ENCODE measurements around the gene APOBEC3C. TPM values are rescaled to one million over a fixed set of nuclear protein-coding genes. Genes with fewer than 3 reads are reported as not detected.
"Not testable (repeated sequence)": the region's sequence is repeated elsewhere in the genome, so short reads cannot be mapped to it uniquely, and the experiment has no call there.

Gene APOBEC3C
- total RNA-seq, 2 experiments from 2014 or later: 138 to 147 TPM

DNA sequence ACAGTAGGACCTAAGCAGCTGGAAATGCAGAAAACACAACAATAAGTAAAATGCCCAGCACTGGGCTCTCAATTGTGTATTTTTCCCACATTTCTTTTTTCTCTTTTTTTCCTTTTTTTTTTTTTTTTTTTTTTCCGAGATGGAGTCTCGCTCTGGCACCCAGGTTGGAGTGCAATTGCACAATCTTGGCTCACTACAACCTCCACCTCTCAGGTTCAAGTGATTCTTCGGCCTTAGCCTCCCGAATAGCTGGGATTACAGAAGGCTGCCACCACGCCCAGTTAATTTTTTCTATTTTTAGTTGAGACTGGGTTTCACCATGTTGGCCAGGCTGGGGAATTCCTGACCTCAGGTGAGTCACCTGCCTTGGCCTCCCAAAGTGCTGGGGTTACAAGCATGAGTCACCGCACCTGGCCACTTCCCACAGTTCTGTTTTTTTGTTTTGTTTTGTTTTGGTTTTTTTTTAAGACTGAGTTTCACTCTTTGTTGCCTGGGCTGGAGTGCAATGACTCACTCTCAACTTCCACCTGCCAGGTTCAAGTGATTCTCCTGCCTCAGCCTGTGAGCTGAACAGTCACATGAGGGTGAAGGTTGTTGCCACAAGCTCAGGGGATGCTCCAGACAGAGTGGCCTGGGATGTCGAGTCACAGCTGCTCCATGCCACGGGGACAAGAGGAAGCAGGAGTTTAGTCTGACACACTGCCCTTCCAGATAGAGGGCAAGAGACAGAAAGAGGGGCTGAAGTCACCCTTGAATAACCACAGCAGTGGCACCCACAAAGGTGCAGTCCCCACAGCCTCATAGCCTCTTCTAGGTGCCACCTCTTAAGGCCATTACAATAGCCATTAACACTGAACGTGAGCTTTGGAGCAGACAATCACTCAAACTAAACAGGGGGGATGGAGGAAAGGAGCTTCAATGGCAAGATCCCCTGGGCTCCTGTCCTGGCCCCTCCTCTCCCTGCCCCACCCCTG lies 29.0 kb upstream of the APOBEC3C start:
- peak overlapping the region; percentile 13 for H3K4me3 Mint-ChIP-seq

DNA sequence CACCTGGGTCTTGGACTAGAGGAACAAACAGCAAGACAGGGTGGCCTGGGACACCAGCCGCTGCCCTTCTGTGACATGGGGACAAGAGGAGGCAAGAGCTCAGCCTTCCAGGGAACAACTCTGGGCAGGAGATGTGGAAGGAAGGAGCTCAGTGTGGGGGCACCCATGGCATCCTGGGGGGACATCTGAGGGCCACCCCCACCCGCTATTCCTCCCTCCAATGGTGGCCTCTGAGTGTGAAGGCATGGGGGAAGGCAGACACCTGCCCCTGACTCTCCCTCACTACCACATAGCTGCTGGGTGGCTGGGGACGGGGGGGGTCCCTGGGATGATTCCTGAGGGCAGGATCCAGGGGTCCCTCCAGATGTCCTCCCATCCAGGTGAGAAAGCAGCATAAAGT lies 27.4 kb upstream of the APOBEC3C start:
- POLR2A ChIA-PET: no interaction called here
- H3K27ac Mint-ChIP-seq: no peak overlapping the region

More for the DNA sequence above, 29.0 kb upstream of the APOBEC3C start:
- Mint-ChIP-seq H3K4me1 (ENCODE audit: low read depth) (peaks cover 75% of the 10 kb centered on the region), H3K36me3 (ENCODE audit: low read depth) (peaks cover 16% of the 10 kb centered on the region), H3K27ac (peak overlapping the region; percentile 78)
- ChIA-PET POLR2A (interaction anchor here (0.6 kb wide), 1 partner anchor 13 kb away, joined by 4 read pairs; no protein-coding TSS in a partner anchor), CTCF (interaction anchor here (0.9 to 6.1 kb wide), 5 partner anchors 11 to 333 kb away, joined by 4 to 35 read pairs (median 6); partner anchors contain the start of gene CBX6)
- ATAC-seq: peak; percentile 83
- H3K9me3 Mint-ChIP-seq (ENCODE audit: insufficient read depth); H3K27me3 Mint-ChIP-seq (ENCODE audit: low read depth): not testable (repeated sequence)
- DNase-seq: peak; percentile 83

GRCh38 chr22:38987171-38987895 lies 26.7 kb upstream of the APOBEC3C start:
- ChIA-PET CTCF (interaction anchor here (1.1 kb wide), 2 partner anchors 16 to 118 kb away, joined by 3 to 4 read pairs; no protein-coding TSS in a partner anchor), POLR2A (no interaction called here)
- peak overlapping the region; percentile 6 for H3K27ac Mint-ChIP-seq

More for the DNA sequence above, 27.4 kb upstream of the APOBEC3C start:
- Mint-ChIP-seq H3K27me3 (ENCODE audit: low read depth) (no peaks in the 10 kb centered on the region), H3K4me3 (no peak overlapping the region), H3K9me3 (ENCODE audit: insufficient read depth) (no peaks in the 10 kb centered on the region), H3K36me3 (ENCODE audit: low read depth) (peaks cover 16% of the 10 kb centered on the region), H3K4me1 (ENCODE audit: low read depth) (peaks cover 71% of the 10 kb centered on the region)
- DNase-seq (no peak), ATAC-seq (no peak)
- CTCF ChIA-PET: interaction anchor here (1.1 kb wide), 1 partner anchor 17 kb away, joined by 4 read pairs; no protein-coding TSS in a partner anchor

DNA sequence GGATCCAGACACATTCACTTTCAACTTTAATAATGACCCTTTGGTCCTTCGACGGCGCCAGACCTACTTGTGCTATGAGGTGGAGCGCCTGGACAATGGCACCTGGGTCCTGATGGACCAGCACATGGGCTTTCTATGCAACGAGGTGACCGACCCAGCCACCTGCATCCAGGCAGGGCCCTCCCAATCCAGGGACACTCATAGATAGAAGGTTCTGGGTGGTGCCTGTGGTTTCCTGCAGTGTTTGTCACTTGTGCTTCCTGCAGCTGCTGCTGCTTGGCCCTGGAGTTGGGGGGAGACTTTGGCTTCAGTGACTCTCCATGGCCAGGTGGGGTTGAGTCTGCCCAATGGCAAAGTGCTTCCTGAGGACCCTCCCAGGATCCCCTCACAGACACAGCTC lies 24.6 kb upstream of the APOBEC3C start:
- peak; percentile 48 for DNase-seq
- CTCF ChIA-PET: no interaction called here
- ATAC-seq: no peak
- Mint-ChIP-seq H3K27ac (peak overlapping the region; percentile 78), H3K4me3 (no peak overlapping the region), H3K9me3 (ENCODE audit: insufficient read depth) (no peaks in the 10 kb centered on the region), H3K27me3 (ENCODE audit: low read depth) (peaks cover 8% of the 10 kb centered on the region), H3K36me3 (ENCODE audit: low read depth) (peaks cover 5% of the 10 kb centered on the region), H3K4me1 (ENCODE audit: low read depth) (peaks cover 54% of the 10 kb centered on the region)
- POLR2A ChIA-PET: no interaction called here

More at GRCh38 chr22:38987171-38987895, 26.7 kb upstream of the APOBEC3C start:
- no peaks in the 10 kb centered on the region for H3K27me3 Mint-ChIP-seq (ENCODE audit: low read depth)
- H3K9me3 Mint-ChIP-seq (ENCODE audit: insufficient read depth): no peaks in the 10 kb centered on the region
- H3K4me3 Mint-ChIP-seq: no peak overlapping the region
- H3K4me1 Mint-ChIP-seq (ENCODE audit: low read depth): peaks cover 64% of the 10 kb centered on the region
- no peak for DNase-seq
- no peak for ATAC-seq
- H3K36me3 Mint-ChIP-seq (ENCODE audit: low read depth): peaks cover 16% of the 10 kb centered on the region

DNA sequence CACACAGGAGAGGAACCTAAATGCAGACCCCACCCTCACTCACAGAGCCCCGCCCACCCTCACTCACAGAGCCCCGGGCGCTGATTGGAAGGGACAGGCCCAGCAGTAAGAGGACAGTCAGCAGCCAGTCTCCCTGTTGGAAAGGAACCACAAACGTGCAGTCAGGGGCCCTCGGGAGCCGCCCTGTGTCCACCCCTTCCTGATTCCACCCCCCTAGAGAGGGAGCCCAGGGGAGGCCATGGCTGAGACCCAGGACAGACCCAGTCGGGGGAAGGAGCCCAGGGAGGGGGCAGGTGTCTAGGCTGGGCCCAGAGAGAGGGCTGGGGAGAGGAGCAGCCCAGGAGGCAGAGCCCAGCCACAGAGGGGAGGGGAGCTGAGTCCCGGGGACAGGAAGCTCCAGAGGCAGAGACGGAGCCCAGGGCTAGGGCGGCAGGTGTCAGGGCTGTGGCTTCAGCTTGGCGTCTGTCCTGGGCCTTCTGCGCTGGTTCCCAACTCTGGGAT lies 21.1 kb upstream of the APOBEC3C start:
- H3K27ac Mint-ChIP-seq, H3K4me3 Mint-ChIP-seq: not testable (repeated sequence)
- peak; percentile 52 for ATAC-seq

GRCh38 chr22:38996105-38996504 lies 18.0 kb upstream of the APOBEC3C start:
- no peak overlapping the region for H3K4me3 Mint-ChIP-seq
- CTCF ChIA-PET: interaction anchor here (0.9 to 1.1 kb wide), 2 partner anchors 22 to 122 kb away, joined by 3 read pairs; no protein-coding TSS in a partner anchor
- POLR2A ChIA-PET: no interaction called here

More for the DNA sequence above, 21.1 kb upstream of the APOBEC3C start:
- Mint-ChIP-seq H3K4me1 (ENCODE audit: low read depth) (peaks cover 27% of the 10 kb centered on the region), H3K27me3 (ENCODE audit: low read depth) (peaks cover 24% of the 10 kb centered on the region)
- H3K9me3 Mint-ChIP-seq (ENCODE audit: insufficient read depth); POLR2A ChIA-PET; H3K36me3 Mint-ChIP-seq (ENCODE audit: low read depth); DNase-seq: not testable (repeated sequence)
- CTCF ChIA-PET: interaction anchor here (1.9 kb wide), 2 partner anchors 10 to 123 kb away, joined by 4 to 9 read pairs; no protein-coding TSS in a partner anchor

DNA sequence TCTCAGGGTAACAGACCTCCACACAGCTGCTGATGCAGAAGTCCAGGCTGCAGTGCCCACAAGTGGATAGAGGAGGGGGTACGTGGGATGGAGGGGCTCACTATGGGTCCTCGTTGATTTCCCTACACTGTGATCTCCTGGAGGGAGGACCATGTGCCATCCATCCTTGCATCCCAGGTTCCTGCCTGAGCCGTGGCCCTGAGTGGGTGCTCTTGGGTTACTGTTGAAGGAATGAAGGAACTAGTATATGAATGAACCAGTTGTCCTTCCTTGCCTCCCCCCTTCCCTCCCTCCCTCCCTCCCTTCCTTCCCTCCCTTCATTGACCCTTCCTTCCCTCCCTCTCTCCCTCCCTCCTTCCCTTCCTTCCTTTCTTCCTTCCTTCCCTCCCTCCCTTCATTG lies 16.5 kb upstream of the APOBEC3C start:
- POLR2A ChIA-PET: interaction anchor here (1.0 kb wide), 1 partner anchor 12 kb away, joined by 4 read pairs; no protein-coding TSS in a partner anchor

More at GRCh38 chr22:38996105-38996504, 18.0 kb upstream of the APOBEC3C start:
- DNase-seq (no peak), ATAC-seq (no peak)
- peaks cover 5% of the 10 kb centered on the region for H3K4me1 Mint-ChIP-seq (ENCODE audit: low read depth)
- no peak overlapping the region for H3K27ac Mint-ChIP-seq
- peaks cover 4% of the 10 kb centered on the region for H3K36me3 Mint-ChIP-seq (ENCODE audit: low read depth)
- peaks cover 5% of the 10 kb centered on the region for H3K9me3 Mint-ChIP-seq (ENCODE audit: insufficient read depth)
- peaks cover 34% of the 10 kb centered on the region for H3K27me3 Mint-ChIP-seq (ENCODE audit: low read depth)

DNA sequence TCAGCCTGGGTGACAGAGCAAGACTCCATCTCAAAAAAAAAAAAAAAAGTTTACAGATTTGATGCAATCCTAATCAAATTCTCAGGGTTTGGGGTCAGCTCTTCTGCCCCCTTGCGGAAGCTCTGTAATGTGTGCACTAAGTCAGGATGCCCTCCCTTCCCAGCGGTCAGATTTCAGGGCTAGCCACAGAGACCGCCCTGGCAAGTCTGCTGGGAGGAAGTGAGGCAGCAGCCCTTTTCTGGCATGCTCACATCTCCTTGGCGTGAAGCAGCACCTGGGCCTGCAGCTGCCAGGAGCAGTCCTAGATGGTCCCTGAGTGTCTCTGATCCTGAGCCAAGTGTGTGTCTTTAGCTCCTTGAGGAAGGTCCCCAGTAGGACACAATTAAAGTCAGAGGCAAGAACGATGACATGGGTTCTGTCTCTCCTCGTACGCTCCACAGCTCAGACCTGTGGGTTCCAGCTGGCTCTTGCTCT lies 10.9 kb upstream of the APOBEC3C start:
- DNase-seq: peak; percentile 91
- H3K36me3 Mint-ChIP-seq (ENCODE audit: low read depth): peaks cover under 1% of the 10 kb centered on the region
- peak overlapping the region; percentile 63 for H3K27ac Mint-ChIP-seq
- peaks cover 3% of the 10 kb centered on the region for H3K9me3 Mint-ChIP-seq (ENCODE audit: insufficient read depth)
- peaks cover 13% of the 10 kb centered on the region for H3K4me1 Mint-ChIP-seq (ENCODE audit: low read depth)
- ChIA-PET CTCF (interaction anchor here (0.7 to 5.4 kb wide), 42 partner anchors 9 to 322 kb away, joined by 3 to 163 read pairs (median 4); partner anchors contain the start of genes APOBEC3B, APOBEC3C, APOBEC3D and CBX6), POLR2A (interaction anchor here (0.7 to 1.7 kb wide), 5 partner anchors 10 to 316 kb away, joined by 3 to 6 read pairs (median 3); partner anchors contain the start of gene RPL3)
- no peak overlapping the region for H3K4me3 Mint-ChIP-seq
- peak; percentile 93 for ATAC-seq
- H3K27me3 Mint-ChIP-seq (ENCODE audit: low read depth): peaks cover 15% of the 10 kb centered on the region

More for the DNA sequence above, 16.5 kb upstream of the APOBEC3C start:
- Mint-ChIP-seq H3K4me3 (no peak overlapping the region), H3K27ac (no peak overlapping the region), H3K9me3 (ENCODE audit: insufficient read depth) (peaks cover 5% of the 10 kb centered on the region), H3K27me3 (ENCODE audit: low read depth) (peaks cover 34% of the 10 kb centered on the region), H3K4me1 (ENCODE audit: low read depth) (peaks cover 6% of the 10 kb centered on the region), H3K36me3 (ENCODE audit: low read depth) (peaks cover 4% of the 10 kb centered on the region)
- ATAC-seq (no peak), DNase-seq (no peak)
- CTCF ChIA-PET: interaction anchor here (0.6 to 1.2 kb wide), 2 partner anchors 24 to 128 kb away, joined by 4 read pairs; no protein-coding TSS in a partner anchor

DNA sequence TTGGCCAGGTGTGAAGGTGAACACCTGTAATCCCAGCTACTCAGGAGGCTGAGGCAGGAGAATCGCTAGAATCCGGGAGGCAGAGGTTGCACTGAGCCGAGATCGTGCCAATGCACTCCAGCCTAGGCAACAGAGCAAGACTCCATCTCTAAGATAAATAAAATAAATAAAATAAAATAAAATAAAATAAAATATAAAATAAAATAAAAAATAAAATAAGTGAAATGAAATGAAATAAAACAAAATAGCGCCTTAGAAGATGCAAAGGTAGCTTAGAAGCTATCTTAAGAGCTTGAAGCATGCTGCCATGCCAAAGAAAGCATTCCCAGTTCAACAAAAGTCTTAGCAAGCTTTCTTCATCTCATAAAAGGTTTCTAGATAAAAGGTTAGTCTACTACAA lies 6.9 kb upstream of the APOBEC3C start:
- DNase-seq (no peak), ATAC-seq (no peak)
- Mint-ChIP-seq H3K4me3 (no peak overlapping the region), H3K27me3 (ENCODE audit: low read depth) (peaks cover 8% of the 10 kb centered on the region), H3K36me3 (ENCODE audit: low read depth) (no peaks in the 10 kb centered on the region), H3K27ac (no peak overlapping the region), H3K4me1 (ENCODE audit: low read depth) (peaks cover 13% of the 10 kb centered on the region), H3K9me3 (ENCODE audit: insufficient read depth) (peaks cover 2% of the 10 kb centered on the region)
- POLR2A ChIA-PET: interaction anchor here (0.6 kb wide), 1 partner anchor 308 kb away, joined by 3 read pairs; no protein-coding TSS in a partner anchor
- CTCF ChIA-PET: interaction anchor here (0.7 to 1.9 kb wide), 8 partner anchors 34 to 304 kb away, joined by 3 to 19 read pairs (median 3); partner anchors contain the start of gene CBX6

DNA sequence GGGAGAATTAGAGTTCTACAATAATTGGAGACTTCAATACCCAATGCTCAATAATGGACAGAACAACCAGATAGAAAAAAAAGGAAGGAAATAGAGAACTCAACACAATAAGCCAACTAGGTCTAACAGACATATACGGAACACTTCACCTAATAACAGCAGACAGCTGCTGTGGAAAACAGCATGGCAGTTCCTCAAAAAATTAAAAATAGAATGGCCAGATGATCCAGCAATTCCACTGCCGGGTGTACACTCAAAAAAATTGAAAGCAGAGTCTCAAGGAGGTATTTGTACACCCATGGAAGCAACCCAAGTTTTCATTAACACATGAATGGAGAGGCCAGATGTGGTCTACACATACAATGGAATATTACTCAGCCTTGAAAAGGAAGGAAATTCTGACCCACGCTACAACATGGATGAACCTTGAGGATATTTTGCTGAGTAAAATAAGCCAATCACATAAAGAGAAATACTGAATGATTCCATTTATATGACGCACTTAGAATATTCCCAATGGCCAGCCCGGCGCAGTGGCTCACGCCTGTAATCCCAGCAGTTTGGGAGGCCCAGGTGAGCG lies 5.7 kb upstream of the APOBEC3C start:
- H3K4me3 Mint-ChIP-seq; H3K9me3 Mint-ChIP-seq (ENCODE audit: insufficient read depth); POLR2A ChIA-PET; DNase-seq; H3K36me3 Mint-ChIP-seq (ENCODE audit: low read depth); H3K27me3 Mint-ChIP-seq (ENCODE audit: low read depth); H3K27ac Mint-ChIP-seq; ATAC-seq: not testable (repeated sequence)
- H3K4me1 Mint-ChIP-seq (ENCODE audit: low read depth): peaks cover 16% of the 10 kb centered on the region
- CTCF ChIA-PET: interaction anchor here (1.5 to 1.9 kb wide), 2 partner anchors 138 to 163 kb away, joined by 4 to 5 read pairs; no protein-coding TSS in a partner anchor
